IPS-15b (cell line): ENCODE results near the gene STMN3.
"Not testable (repeated sequence)": the region's sequence is repeated elsewhere in the genome, so short reads cannot be mapped to it uniquely, and the experiment has no call there.

ENCODE experiments used
- H3K27me3 ChIP-seq: one replicate; pipeline ENCODE4 v1.6.1; 2013; ENCODE audit warnings: low read length; ENCODE audit not compliant: control insufficient read depth, insufficient read depth
- H3K36me3 ChIP-seq: one replicate; pipeline ENCODE4 v1.6.1; 2013; ENCODE audit warnings: low read length; ENCODE audit not compliant: control insufficient read depth, insufficient read depth
- H3K4me1 ChIP-seq: one replicate; pipeline ENCODE4 v1.6.1; 2013; ENCODE audit warnings: mild to moderate bottlenecking, low read length; ENCODE audit not compliant: control insufficient read depth, insufficient read depth
- H3K4me3 ChIP-seq: one replicate; pipeline ENCODE4 v1.5.1; 2013; ENCODE audit warnings: low read depth, low read length
- H3K9ac ChIP-seq: one replicate; pipeline ENCODE4 v1.6.1; 2013; ENCODE audit warnings: low read depth, mild to moderate bottlenecking, low read length
- H3K9me3 ChIP-seq: one replicate; pipeline ENCODE4 v1.6.1; 2013; ENCODE audit warnings: mild to moderate bottlenecking, low read length; ENCODE audit not compliant: control insufficient read depth, insufficient read depth

Gene STMN3

DNA sequence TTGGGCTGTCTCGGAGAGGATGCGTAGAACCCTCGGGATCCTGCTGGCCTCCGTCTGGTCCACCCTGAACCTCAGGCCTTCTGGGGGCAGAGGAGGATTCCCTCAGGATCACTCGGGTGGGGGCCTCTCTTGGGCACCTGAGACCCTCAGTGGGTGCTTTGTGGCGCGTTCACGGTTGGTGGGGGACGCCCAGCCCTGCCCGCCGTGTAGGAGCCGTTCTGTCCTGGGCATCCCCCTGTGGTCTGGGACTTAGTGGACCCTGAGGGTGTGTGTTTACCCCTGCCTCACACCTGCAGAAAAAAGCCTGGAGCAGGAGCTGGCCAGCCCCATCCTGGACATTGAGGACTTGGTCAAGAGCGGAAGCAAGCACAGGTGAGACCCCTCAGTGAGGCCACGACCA, 12.5 kb upstream of the STMN3 start:
- no peaks in the 10 kb centered on the region for H3K27me3 ChIP-seq
- no peak overlapping the region for H3K4me3 ChIP-seq
- H3K9me3 ChIP-seq, result no peaks in the 10 kb centered on the region
- no peak overlapping the region for H3K9ac ChIP-seq
- no peaks in the 10 kb centered on the region for H3K4me1 ChIP-seq
- H3K36me3 ChIP-seq, result peaks cover 48% of the 10 kb centered on the region

DNA sequence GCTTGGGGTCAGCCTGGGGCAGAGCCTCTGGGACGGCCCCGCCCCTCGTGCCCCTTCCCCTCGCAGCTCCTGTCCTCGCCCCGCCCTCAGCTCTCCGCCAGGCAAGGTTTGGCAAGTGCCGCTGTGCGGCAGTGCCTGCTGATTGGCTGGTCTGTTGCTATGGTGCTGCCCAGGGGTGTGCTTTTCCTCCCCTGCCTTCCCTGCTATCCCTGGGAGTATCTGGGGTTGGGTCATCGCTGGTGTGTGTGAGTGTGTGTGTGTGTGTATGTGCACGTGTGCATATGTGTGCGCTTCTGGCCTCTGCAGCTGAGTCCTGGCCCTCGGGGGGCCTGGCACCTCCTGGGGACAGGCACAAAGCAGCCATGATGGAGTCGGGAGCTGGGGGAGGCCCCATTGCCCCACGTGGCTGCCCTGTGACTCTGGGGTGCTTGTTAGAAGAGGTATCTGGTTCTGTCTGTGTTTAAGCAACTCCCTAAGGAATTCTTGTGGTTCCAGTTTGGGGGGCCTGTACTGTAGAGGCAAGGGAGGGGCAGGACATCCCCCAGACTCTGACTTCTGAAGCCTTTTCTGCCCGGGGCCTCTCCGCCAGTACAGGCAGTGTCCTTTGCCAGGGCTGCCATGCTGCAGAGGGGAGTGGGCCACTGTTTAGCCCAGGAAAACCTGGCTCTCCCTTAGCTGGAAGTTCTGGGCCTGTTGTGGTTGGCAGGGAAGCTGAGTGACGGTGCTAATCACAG, 11.8 kb upstream of the STMN3 start:
- Histone ChIP-seq H3K36me3 (peaks cover 50% of the 10 kb centered on the region), H3K9me3 (no peaks in the 10 kb centered on the region)

DNA sequence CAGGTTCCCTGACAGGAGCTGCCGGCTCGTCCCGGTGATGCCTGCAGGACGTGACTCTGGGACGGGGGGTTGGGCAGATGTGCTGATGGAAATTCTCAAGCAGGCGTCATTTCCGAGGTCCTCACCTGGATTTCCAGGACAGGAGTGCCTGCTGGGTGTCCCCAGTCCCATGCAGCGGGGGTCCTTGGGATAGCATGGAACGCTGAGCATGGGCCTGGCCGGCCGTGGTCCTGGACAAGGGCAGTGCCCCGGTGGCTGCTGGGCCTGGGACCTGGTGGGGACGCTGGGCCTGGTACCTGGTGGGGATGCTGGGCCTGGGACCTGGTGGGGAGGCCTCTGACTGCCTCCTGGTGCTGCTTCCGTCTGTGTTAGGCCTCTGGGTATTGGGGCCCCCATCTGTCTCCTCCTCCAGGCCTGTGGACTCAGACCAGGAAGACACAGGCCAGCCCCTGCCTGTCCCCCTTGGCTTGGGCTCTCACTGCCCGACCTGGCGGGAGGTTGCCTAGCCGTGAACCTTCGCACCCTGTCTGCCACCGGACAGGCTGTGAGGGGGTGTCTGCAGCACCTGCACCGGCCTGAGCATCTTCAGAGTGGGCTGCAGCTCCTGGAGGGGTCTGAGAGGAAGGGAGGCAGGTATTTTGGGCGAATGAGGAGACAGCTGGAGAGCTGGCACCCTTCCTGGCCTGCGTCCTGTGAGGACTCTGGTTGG, 11.1 kb upstream of the STMN3 start:
- no peak overlapping the region for H3K4me3 ChIP-seq
- H3K9ac ChIP-seq, result no peak overlapping the region
- H3K9me3 ChIP-seq, result no peaks in the 10 kb centered on the region
- H3K27me3 ChIP-seq, result no peaks in the 10 kb centered on the region
- H3K36me3 ChIP-seq, result peaks cover 50% of the 10 kb centered on the region
- H3K4me1 ChIP-seq, result no peaks in the 10 kb centered on the region

More for the DNA sequence above, 11.8 kb upstream of the STMN3 start:
- no peaks in the 10 kb centered on the region for H3K4me1 ChIP-seq
- H3K4me3 ChIP-seq, result no peak overlapping the region
- no peak overlapping the region for H3K9ac ChIP-seq
- no peaks in the 10 kb centered on the region for H3K27me3 ChIP-seq

DNA sequence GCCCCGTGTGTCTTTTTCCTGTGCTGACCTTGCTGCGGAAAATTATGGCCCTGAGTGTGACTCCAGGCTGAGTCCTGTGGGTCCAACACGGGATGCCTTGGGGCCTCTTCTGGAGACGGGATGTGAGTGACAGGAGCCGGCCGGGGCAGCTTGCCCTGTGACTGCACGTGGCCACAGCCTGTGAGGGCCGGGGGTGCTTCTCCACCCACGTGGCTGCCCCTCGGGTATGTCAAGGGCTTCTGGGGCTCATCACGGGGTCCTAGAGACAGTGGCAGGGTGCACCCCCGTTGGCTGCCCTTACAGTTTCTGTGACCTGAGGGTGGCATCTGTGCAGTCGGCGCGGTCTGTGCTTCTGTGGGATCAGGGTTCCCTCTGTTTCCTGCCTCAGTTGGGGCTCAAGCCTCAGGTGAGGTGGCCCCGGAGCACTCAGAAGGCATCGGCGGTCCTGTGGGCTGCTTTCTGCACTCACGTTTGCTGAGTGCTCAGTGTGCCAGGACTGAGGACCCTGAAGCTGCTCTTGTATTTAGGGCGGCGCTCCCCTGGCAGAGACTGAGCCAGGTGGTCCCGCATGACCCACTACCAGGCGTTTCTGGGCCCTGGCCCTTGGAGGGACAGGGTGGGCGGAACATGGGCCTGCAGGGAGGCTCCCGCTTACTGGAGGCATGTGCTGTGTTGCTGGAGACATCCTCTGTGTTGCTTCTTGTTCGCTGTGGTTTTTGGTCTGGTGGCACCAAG, 10.3 kb upstream of the STMN3 start:
- no peaks in the 10 kb centered on the region for H3K4me1 ChIP-seq
- no peak overlapping the region for H3K9ac ChIP-seq
- H3K27me3 ChIP-seq, result no peaks in the 10 kb centered on the region
- H3K4me3 ChIP-seq, result no peak overlapping the region
- peaks cover 47% of the 10 kb centered on the region for H3K36me3 ChIP-seq
- no peaks in the 10 kb centered on the region for H3K9me3 ChIP-seq

DNA sequence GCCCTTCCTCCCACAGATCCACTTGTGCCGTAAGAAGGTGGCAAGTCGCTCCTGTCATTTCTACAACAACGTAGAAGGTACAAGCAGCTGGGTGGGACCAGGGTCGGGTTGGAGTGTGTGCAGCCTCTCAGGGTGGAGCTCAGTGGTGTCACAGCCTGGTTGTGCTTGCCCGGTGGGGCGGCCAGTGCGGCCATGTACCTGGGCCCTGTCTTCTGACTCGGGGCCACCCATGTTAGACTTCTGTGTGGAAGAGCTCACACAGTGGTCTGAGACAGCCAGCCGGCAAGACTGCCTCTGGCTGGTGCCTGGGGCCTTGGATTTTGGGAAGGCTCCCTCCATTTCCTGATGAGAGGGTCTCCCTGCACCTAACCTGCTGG, 9.6 kb upstream of the STMN3 start:
- Histone ChIP-seq H3K9ac (no peak overlapping the region), H3K27me3 (no peaks in the 10 kb centered on the region), H3K4me1 (no peaks in the 10 kb centered on the region), H3K36me3 (peaks cover 43% of the 10 kb centered on the region), H3K4me3 (no peak overlapping the region), H3K9me3 (no peaks in the 10 kb centered on the region)

DNA sequence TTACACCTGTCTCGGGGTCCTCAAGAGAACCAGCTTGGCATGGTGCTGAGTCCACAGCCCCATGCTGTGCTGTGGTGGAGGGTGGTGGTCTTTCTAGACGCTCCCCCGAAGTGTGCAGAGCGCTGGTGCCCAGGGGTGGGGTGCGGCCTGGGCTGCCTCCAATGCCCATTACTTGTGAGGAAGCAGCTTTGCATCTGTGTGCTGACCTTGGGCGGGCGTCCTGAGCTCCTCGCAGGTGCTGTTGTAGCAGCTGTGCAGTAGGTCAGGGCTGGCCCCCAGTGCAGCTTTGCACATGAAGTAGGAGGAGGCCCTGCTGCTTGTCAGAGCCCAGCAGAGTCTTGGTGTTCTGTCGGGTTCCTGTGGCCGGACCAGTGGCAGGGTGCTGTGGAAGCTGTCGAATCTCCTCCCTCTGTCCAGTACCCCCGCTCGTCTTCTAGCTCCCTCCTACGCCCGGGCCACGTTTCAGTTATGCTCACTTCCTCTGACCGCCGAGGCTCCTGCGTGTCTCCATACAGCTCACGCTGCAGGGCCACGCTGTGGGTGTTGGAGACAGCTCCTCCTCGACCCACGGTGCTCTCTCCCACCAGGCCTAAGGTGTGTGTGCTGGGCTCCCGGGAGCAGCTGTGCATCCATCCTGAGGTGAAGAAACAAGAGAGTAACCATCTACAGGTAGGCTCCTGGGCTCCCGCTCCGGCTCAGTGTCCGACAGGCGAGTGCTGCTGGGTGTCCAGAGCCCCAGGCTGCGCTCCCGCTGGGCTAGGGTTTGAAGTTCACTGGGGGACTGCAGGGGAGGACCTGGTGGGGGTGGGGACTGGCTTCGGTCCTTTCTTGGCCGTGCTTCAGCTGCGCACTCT, 9.0 kb upstream of the STMN3 start:
- no peaks in the 10 kb centered on the region for H3K9me3 ChIP-seq
- no peaks in the 10 kb centered on the region for H3K4me1 ChIP-seq
- H3K27me3 ChIP-seq, result no peaks in the 10 kb centered on the region
- H3K4me3 ChIP-seq, result no peak overlapping the region
- H3K9ac ChIP-seq, result no peak overlapping the region
- H3K36me3 ChIP-seq, result peaks cover 38% of the 10 kb centered on the region

DNA sequence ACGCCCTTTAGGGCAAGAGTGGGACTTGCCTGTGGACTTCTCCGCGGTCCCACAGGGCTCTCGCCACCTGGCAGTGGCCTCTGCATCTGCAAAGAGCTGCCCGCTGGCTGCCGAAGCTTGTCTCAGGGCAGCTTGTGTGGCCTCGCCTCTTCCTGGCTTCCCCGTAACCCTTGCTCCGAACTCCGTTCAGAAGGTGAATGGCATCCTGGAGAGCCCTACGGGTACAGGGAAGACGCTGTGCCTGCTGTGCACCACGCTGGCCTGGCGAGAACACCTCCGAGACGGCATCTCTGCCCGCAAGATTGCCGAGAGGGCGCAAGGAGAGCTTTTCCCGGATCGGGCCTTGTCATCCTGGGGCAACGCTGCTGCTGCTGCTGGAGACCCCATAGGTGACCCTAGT, 7.9 kb upstream of the STMN3 start:
- H3K4me3 ChIP-seq, result no peak overlapping the region
- H3K9ac ChIP-seq, result no peak overlapping the region
- no peaks in the 10 kb centered on the region for H3K4me1 ChIP-seq
- H3K9me3 ChIP-seq, result no peaks in the 10 kb centered on the region
- no peaks in the 10 kb centered on the region for H3K27me3 ChIP-seq
- peaks cover 35% of the 10 kb centered on the region for H3K36me3 ChIP-seq

DNA sequence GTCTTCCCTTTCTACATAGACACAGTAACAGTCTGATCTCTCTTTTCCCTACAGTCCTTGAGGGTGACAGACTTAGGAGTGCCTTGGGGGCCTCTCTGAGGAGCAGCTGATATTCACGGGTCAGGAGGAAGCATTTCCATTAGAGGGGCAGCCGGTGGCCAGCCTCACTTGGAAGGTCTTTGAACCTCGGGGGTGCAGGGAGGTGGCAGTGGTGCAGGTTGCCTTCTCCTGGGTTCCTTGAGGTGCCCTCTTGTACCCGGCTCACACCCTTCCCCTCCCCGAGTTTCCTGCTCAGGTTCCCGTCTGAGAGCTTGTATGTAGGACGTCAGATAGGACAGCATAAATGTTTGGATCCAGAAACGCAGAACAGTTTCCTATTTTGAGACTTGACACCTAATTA, 7.4 kb upstream of the STMN3 start:
- peaks cover 32% of the 10 kb centered on the region for H3K36me3 ChIP-seq

DNA sequence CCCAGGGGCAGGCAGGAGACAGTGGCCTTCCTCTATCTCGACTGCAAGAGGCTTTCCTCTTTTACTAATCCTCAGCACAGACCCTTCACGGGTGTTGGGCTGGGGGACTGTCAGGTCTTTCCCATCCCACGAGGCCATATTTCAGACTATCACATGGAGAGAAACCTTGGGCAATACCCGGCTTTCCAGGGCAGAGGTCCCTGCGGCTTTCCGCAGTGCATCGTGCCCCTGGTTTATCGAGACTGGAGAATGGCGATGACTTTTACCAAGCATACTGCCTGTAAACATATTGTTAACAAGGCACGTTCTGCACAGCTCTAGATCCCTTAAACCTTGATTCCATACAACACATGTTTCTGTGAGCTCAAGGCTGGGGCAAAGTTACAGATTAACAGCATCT, 7.0 kb upstream of the STMN3 start:
- H3K9ac ChIP-seq, H3K4me3 ChIP-seq, H3K27me3 ChIP-seq, H3K4me1 ChIP-seq, H3K9me3 ChIP-seq: not testable (repeated sequence)
- H3K36me3 ChIP-seq, result peaks cover 31% of the 10 kb centered on the region

More for the DNA sequence above, 7.4 kb upstream of the STMN3 start:
- H3K9ac ChIP-seq, result no peak overlapping the region
- H3K27me3 ChIP-seq, result no peaks in the 10 kb centered on the region
- no peak overlapping the region for H3K4me3 ChIP-seq
- H3K9me3 ChIP-seq, result no peaks in the 10 kb centered on the region
- H3K4me1 ChIP-seq, result no peaks in the 10 kb centered on the region

DNA sequence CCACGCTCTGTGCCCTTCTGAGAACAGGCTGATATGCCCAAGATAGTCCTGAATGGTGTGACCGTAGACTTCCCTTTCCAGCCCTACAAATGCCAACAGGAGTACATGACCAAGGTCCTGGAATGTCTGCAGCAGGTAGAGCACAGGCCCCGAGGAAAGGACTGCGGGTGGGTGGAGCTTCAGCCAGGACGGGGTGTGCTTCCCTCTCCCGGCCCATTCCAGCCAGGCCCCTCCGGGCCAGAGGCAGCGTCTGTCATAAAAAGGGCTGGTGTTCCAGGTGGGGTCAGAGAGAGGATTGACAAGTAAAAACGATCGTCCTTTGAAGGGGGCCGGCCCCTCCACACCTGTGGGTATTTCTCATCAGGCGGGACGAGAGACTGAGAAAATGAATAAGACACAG, 6.1 kb upstream of the STMN3 start:
- H3K4me1 ChIP-seq, result no peaks in the 10 kb centered on the region
- H3K27me3 ChIP-seq, result no peaks in the 10 kb centered on the region
- H3K4me3 ChIP-seq, result peak overlapping the region; percentile 80
- no peak overlapping the region for H3K9ac ChIP-seq
- H3K36me3 ChIP-seq, result peaks cover 31% of the 10 kb centered on the region
- H3K9me3 ChIP-seq, result no peaks in the 10 kb centered on the region

DNA sequence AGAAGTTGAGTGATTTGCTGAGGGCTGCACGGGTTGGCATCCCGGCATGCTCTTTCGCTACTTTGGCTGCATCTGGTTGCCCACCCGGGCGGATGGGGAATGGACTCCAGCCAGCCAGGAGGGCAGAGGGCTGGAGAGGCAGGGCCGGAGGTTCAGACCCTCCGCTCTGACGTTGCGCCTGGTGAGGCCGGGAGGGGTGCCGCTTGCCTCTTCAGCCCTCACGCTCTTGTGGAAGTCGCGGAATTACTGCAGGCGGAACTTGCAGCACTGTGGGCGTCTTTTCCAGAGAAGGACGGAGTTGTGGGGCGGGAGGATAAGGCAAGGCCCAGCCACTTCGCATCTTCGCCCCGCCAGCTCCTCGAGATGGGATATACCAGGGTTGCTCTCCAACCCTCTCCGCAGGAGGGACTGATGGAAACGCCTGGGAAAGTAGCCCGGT, 5.5 kb upstream of the STMN3 start:
- Histone ChIP-seq H3K27me3 (no peaks in the 10 kb centered on the region), H3K9me3 (no peaks in the 10 kb centered on the region), H3K9ac (peak overlapping the region; percentile 66), H3K4me1 (peaks cover 4% of the 10 kb centered on the region), H3K36me3 (peaks cover 27% of the 10 kb centered on the region), H3K4me3 (peak overlapping the region; percentile 80)
